HG02981 (cell line): Measurements from ENCODE around the gene HNF4A.

ENCODE experiments used
- ATAC-seq: cut with Tn5 transposase; IDR thresholded peaks from one replicate; pipeline ENCODE4 v1.9.1; 2021; ENCODE audit warnings: mild to moderate bottlenecking, moderate library complexity; ENCODE audit not compliant: unreplicated experiment

Gene HNF4A

GRCh38 chr20:44439318-44439717, 83.8 kb downstream of the HNF4A start:
- no peak for ATAC-seq

DNA sequence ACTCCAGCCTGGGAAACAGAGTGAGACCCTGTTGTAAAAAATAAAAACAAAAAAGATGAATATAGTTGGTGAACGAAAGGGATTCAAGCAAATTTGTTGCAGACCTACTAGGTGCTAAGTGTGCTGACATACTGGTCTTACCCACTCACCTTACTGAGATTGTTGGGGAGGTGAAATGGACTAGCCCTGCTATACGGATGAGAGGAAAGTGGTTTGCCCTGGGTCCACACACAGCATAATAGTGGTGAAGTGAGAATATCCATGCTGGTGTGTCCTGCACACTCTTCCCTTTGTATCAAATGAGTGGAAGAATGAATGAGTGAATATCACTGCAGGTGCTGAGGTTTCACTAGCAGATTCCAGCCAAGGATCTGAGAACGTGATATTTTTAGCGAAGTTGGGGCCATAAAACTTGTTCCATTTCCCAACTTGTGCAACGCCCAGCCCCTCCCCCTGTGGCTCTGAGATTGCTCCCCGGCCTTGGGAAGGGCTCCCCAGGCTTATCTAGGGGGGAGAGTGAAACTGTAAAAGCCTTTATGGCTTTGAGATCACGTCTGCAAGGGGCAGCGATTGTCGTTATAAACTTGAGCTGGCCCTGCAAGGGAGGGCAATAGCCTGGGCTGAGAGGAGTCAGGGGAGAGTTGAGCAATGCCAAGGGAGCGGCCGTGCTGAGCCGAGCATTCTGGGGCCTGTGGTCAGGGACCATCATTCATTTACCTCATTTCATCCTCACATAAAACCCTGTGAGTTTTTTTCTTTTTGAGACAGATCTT, 87.0 kb downstream of the HNF4A start:
- ATAC-seq = no peak

GRCh38 chr20:44445742-44446710, 90.5 kb downstream of the HNF4A start:
- no peak for ATAC-seq

DNA sequence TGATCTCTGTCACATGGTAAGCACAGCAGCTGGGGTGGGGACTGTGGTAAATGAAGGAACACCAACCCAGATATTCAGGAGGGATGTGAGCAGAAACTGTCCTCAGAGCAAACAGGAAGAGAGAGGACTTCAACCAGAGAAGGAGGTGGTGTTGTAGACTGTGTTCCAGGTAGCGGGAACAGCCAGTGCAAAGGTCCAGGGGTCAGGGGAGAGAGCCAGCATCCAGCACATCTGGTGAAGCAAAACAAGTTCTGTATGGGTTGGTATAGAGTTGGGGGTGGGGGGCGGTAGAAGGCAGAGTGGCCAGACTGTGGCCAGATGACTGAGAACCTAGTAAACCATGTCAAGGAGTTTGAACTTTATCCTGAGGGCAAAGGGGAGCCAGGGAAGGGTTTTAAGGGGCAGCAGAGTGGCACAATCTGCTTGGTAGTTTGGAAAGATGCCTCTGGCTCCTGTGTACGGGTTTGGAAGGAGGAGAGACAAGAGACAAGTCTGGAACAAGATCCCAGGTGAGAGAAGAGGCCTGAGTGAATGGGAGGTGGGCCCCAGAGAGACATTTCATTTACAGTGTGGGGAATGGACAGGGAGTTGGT, 92.4 kb downstream of the HNF4A start:
- ATAC-seq = no peak

- ATAC-seq = no peak
Measured at GRCh38 chr20:44448753-44449546, 93.5 kb downstream of the HNF4A start.

- no peak for ATAC-seq
Measured at GRCh38 chr20:44449864-44450263, 94.4 kb downstream of the HNF4A start.

GRCh38 chr20:44450281-44450889, 94.9 kb downstream of the HNF4A start:
- no peak for ATAC-seq

GRCh38 chr20:44450903-44451450, 95.5 kb downstream of the HNF4A start:
- ATAC-seq = no peak

DNA sequence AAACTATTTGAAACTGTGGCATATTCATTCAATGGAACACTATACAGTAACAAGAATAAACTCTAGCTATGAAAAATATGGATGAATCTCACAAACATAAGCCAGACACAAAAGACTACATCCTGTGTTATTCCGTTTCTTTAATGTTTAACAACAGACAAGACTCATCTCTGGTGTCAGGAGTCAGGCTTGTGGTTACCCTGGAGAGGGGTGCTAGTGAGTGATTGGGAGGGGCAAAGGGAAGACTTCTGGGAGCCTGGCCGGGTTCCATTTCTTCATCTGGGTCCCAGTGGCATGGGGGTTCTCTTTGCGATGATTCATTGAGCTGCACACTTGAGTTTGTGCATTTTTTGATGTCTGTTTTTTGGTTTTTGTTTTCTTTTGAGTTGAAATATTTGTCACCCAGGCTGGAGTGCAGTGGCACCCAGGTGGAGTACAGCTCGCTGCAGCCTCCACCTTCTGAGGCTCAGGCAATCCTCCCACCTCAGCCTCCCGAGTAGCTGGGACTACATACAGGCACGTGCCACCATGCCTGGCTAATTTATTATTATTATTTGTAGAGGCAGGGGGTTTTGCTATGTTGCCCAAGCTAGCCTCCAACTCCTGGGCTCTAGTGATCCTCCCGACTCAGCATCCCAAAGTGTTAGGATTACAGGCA, 98.9 kb downstream of the HNF4A start:
- ATAC-seq = no peak

GRCh38 chr20:44455126-44455525, 99.6 kb downstream of the HNF4A start:
- ATAC-seq = no peak

DNA sequence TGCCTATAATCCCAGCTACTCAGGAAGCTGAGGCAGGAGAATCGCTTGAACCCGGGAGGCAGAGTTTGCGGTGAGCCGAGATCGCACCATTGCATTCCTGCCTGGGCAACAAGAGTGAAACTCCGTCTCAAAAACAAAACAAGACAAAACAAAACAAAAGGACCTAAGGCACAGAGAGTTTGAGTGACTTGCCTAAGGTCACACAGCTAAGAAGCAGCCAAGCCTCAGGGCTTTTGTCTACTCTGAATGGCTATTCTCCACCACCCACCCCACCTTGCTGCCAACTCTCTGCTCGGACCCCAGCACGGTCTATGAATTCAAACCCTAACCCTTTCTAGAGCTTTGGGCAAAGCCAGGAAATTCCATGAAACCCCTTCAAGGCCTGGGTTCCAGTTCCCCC, 101.1 kb downstream of the HNF4A start:
- ATAC-seq = no peak

GRCh38 chr20:44457016-44457415, 101.5 kb downstream of the HNF4A start:
- ATAC-seq = no peak

DNA sequence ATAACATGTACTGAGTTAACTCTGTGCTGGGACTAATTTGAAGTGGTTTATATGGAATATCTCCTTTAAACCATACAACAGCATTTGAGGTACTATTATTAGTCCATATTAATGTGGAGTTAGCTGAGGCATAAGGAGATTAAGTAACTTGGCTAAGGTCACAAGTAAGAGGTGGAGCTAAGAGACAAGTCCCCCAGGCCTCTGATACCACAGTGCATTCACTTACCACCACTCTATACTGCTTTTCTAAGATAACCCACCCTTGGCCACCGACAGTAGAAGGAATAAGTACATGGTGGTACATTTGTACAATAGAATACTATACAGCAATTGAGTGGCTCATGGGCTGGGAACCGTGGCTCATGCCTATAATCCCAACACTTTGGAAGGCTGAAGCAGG, 103.8 kb downstream of the HNF4A start:
- no peak for ATAC-seq

- ATAC-seq = no peak
Measured at GRCh38 chr20:44460795-44461141, 105.3 kb downstream of the HNF4A start.

- ATAC-seq = no peak
Measured at GRCh38 chr20:44461142-44461802, 105.8 kb downstream of the HNF4A start.

- no peak for ATAC-seq
Measured at GRCh38 chr20:44461803-44462174, 106.3 kb downstream of the HNF4A start.

- no peak for ATAC-seq
Measured at GRCh38 chr20:44463466-44463865, 108.0 kb downstream of the HNF4A start.

DNA sequence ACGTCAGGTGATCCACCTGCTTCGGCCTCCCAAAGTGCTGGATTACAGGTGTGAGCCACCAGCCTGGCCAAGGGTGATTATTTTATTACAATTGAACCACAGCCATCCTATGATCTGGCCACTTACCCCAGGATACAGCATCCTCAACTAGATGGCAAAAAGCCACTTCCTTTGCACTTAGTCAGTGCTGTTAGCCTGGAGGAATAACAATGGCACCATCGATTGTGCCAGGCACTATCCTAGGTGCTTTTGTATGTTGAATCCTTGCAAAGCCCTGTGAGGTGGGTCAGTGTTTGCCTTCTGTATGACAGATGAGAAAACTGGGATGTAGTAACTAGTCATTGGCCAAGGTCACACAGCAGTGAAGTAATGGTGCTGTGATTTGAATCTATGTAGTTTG, 109.0 kb downstream of the HNF4A start:
- ATAC-seq = no peak

DNA sequence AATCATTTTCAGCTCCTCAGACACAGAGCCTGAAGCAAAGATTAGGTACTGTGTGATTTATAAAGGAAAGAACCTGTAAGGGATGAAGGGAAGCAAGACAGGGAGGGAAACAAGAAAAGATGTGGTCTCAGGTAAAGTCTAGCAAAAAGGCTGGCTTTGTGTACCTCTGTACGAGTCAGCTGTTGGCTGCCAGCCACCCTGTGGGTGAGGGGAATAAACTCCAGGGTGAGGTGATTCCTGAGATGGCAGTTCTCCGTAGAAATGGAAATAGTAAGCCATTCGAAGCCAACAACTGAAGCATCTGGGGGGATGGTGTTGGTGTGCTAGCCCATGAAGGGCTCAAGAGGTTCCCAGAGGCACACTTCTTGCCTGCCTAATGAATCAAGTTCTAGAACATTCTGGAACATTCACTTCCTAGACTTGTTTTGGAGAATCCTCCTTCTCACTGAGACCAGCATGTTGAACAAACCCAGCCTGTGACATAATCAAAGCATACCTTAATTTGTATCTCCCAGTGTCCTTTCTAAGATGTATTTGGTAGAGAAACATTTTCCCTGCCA, 109.6 kb downstream of the HNF4A start:
- ATAC-seq = no peak
